Stomach (tissue), 9 donors: ENCODE data around the gene TSKS. TPM values are rescaled to one million over a fixed set of nuclear protein-coding genes. Genes with fewer than 3 reads are reported as not detected.

Experiments used
- DNase-seq, 2 donors: peaks; one replicate each; pipeline versions ENCODE4 v3.0.0 to v3.0.0-alpha.2; 2013 to 2019
- H3K27ac ChIP-seq, 5 donors: fragments of 200-600 bp in 4 of 5; sonication (generic) in 4 of 5; one replicate each; pipeline ENCODE4 v1.5.1; 2013 to 2019; ENCODE audit warnings: mild to moderate bottlenecking in 1 of 5, moderate library complexity in 1 of 5
- H3K27me3 ChIP-seq, 3 donors: fragments of 200-600 bp; sonication (generic); one replicate each; pipeline ENCODE4 v1.5.1; 2017 to 2019; ENCODE audit warnings: mixed run types in 1 of 3
- H3K36me3 ChIP-seq, 4 donors: fragments of 200-600 bp; sonication (generic); 1 replicate in 3 of 4; 2 replicates in 1 of 4; pipeline ENCODE4 v1.5.1; 2016 to 2019
- H3K4me1 ChIP-seq, 4 donors: fragments of 200-600 bp; sonication (generic); one replicate each; pipeline ENCODE4 v1.5.1; 2016 to 2019
- H3K4me3 ChIP-seq, 4 donors: fragments of 200-600 bp; sonication (generic) in 3 of 4; one replicate each; pipeline ENCODE4 v1.5.1; 2016 to 2019; ENCODE audit warnings: mild to moderate bottlenecking in 1 of 4
- H3K9me3 ChIP-seq, 4 donors: fragments of 200-600 bp; sonication (generic); one replicate each; pipeline ENCODE4 v1.5.1; 2016 to 2019
- CTCF ChIP-seq, 7 experiments: fragments of 450-650 bp in 4 of 7; fragments of 200-600 bp in 3 of 7; sonication (generic) in 3 of 7; IDR thresholded peaks; one replicate each; pipeline ENCODE4 v1.5.1; 2016 to 2019; ENCODE audit warnings: antibody characterized with exemption in 7 of 7, control low read depth in 2 of 7, mild to moderate bottlenecking in 1 of 7
- EP300 ChIP-seq: sonication (generic); formaldehyde crosslinking; IDR thresholded peaks from one replicate; pipeline ENCODE4 v1.6.1; 2017; ENCODE audit warnings: antibody characterized with exemption
- POLR2A ChIP-seq, 4 donors: fragments of 450-650 bp; IDR thresholded peaks; one replicate each; pipeline ENCODE4 v1.6.1; 2016; ENCODE audit warnings: antibody characterized with exemption in 4 of 4, control low read depth in 2 of 4, mild to moderate bottlenecking in 1 of 4, moderate library complexity in 1 of 4
- POLR2AphosphoS5 ChIP-seq, 3 donors: sonication (generic); formaldehyde crosslinking; IDR thresholded peaks; one replicate each; pipeline ENCODE4 v1.6.1; 2016; ENCODE audit warnings: antibody characterized with exemption in 3 of 3
- WGBS, 5 donors: extraction: QIAGEN DNeasy Blood & Tissue Kit in 3 of 5; methylation state at CpG; one replicate each; pipeline versions ENCODE4 v1.1.5 to v1.1.7; 2013 to 2018; 5-methylcytosine and 5-hydroxymethylcytosine counted together
- intact Hi-C: fragments of 100-400 bp; cut with DNase I; formaldehyde crosslinking; loops from one replicate; pipeline ENCODE4 v1.15.1; 2023; ENCODE audit warnings: low total_unique reads
- polyA plus RNA-seq, 3 donors: library from polyadenylated mRNA; stranded (reverse); fragments of 200-250 nt; gene quantifications; one replicate each; pipeline ENCODE4 v1.2.3, GENCODE V29; 2013
- total RNA-seq, 5 donors: library from RNA; depleted of rRNA; stranded (reverse); fragments of >200 nt; gene quantifications; one replicate each; pipeline versions ENCODE4 v1.1.0 to v1.2.3, GENCODE V29; 2014 to 2016
- donor health status: healthy with polysubstance abuse.
- donor health status: Bipolar disorder and iron deficiency.
- donor health status: healthy.

TSKS gene
- total and polyA plus RNA-seq, 8 donors: 0.73 TPM; not detected in 7

GRCh38 chr19:49710372-49710951 is 52.6 kb downstream of the TSKS start:
- Histone ChIP-seq H3K4me3 (no peak overlapping the region), H3K27ac (no peak overlapping the region), H3K27me3 (no peaks in the 10 kb centered on the region), H3K4me1 (no peaks in the 10 kb centered on the region), H3K36me3 (no peaks in the 10 kb centered on the region), H3K9me3 (no peaks in the 10 kb centered on the region)
- no peak for DNase-seq
- intact Hi-C loops: no loop called here
- TF ChIP-seq CTCF (IDR thresholded peaks at IDR 0.05) (no peak), POLR2A (IDR thresholded peaks at IDR 0.05) (no peak), EP300 (no peak), POLR2AphosphoS5 (IDR thresholded peaks at IDR 0.05) (no peak)
- WGBS, 5 donors: 90 to 95% (median 93%) methylated on average over 20 of the region's 20 CpGs

- WGBS, 5 donors: 80 to 89% (median 88%) methylated on average over 9 to 16 of the region's 16 CpGs
These were observed 57.2 kb downstream of the TSKS start for GRCh38 chr19:49705919-49706318.

GRCh38 chr19:49704888-49705642 is 58.0 kb downstream of the TSKS start:
- DNase-seq: no peak
- Histone ChIP-seq H3K36me3 (no peaks in the 10 kb centered on the region), H3K27me3 (peaks cover 0 to 21% (median 9%) of the 10 kb centered on the region in 3 donors), H3K27ac (no peak overlapping the region), H3K9me3 (no peaks in the 10 kb centered on the region), H3K4me1 (peaks cover 0 to 4% (median 0%) of the 10 kb centered on the region in 4 donors), H3K4me3 (no peak overlapping the region)
- WGBS, 5 donors: 85 to 89% (median 88%) methylated on average over 12 to 22 of the region's 22 CpGs
- intact Hi-C loops: loop anchor here (10.0 kb wide), 1 partner anchor 90 kb away; no protein-coding TSS in a partner anchor
- no peak for TF ChIP-seq CTCF (IDR thresholded peaks at IDR 0.05)

More at GRCh38 chr19:49705919-49706318, 57.2 kb downstream of the TSKS start:
- TF ChIP-seq POLR2A (IDR thresholded peaks at IDR 0.05): no peak
- no peak for TF ChIP-seq CTCF (IDR thresholded peaks at IDR 0.05)
- TF ChIP-seq POLR2AphosphoS5 (IDR thresholded peaks at IDR 0.05): no peak
- no peak for TF ChIP-seq EP300
- intact Hi-C loops: loop anchor here (10.0 kb wide), 1 partner anchor 89 kb away; no protein-coding TSS in a partner anchor
- no peaks in the 10 kb centered on the region for H3K36me3 ChIP-seq
- H3K4me3 ChIP-seq: no peak overlapping the region
- H3K27me3 ChIP-seq: peaks cover 0 to 14% (median 6%) of the 10 kb centered on the region in 3 donors
- DNase-seq: no peak
- H3K27ac ChIP-seq: no peak overlapping the region
- no peaks in the 10 kb centered on the region for H3K9me3 ChIP-seq
- H3K4me1 ChIP-seq: peaks cover 0 to 4% (median 0%) of the 10 kb centered on the region in 4 donors

- intact Hi-C loops: loop anchor here (10.0 kb wide), 1 partner anchor 93 kb away; no protein-coding TSS in a partner anchor
- no peak overlapping the region for H3K4me3 ChIP-seq
- H3K27me3 ChIP-seq: peaks cover 0 to 21% (median 9%) of the 10 kb centered on the region in 3 donors
- H3K27ac ChIP-seq: no peak overlapping the region
- 28 to 51% (median 39%) methylated on average over 26 to 40 of the region's 40 CpGs for WGBS, 5 donors
- DNase-seq: no peak
- H3K36me3 ChIP-seq: no peaks in the 10 kb centered on the region
- TF ChIP-seq CTCF (IDR thresholded peaks at IDR 0.05) (no peak), POLR2AphosphoS5 (IDR thresholded peaks at IDR 0.05) (no peak), POLR2A (IDR thresholded peaks at IDR 0.05) (no peak), EP300 (no peak)
- H3K4me1 ChIP-seq: peaks cover 0 to 4% (median 0%) of the 10 kb centered on the region in 4 donors
- H3K9me3 ChIP-seq: no peaks in the 10 kb centered on the region
These were observed 61.8 kb downstream of the TSKS start for GRCh38 chr19:49701271-49701786.
